NK-92 treated with Interleukin-12 subunit alpha and Interleukin-12 subunit beta, amount 100 ng/mL, for 24 hours (cell line): ENCODE results near the gene MIX23.

Experiments
- DNase-seq: peaks from one replicate; lab custom pipeline; 2025; lab: John Stamatoyannopoulos, UW

Gene MIX23

GRCh38 chr3:122382888-122383666 is at the start of gene MIX23:
MIX23 (minus strand) TSS chr3:122383231; CDS start chr3:122383224, 7 bp downstream.
- peak; percentile 77 for DNase-seq

- no peak for DNase-seq
Measured at GRCh38 chr3:122430371-122430770, 47.3 kb upstream of the MIX23 start.

- no peak for DNase-seq
Measured at GRCh38 chr3:122427857-122428471, 44.9 kb upstream of the MIX23 start.

- no peak for DNase-seq
Measured at GRCh38 chr3:122421836-122422235, 38.8 kb upstream of the MIX23 start.

- no peak for DNase-seq
Measured at GRCh38 chr3:122421101-122421500, 38.1 kb upstream of the MIX23 start.

- no peak for DNase-seq
Measured at GRCh38 chr3:122416966-122417365, 33.9 kb upstream of the MIX23 start.

- DNase-seq: no peak
Measured at GRCh38 chr3:122415762-122416654, 33.0 kb upstream of the MIX23 start, which contains the start of gene WDR5B. WDR5B (minus strand) TSS chr3:122416062; CDS start chr3:122415528, 534 bp downstream.

GRCh38 chr3:122415104-122415744 is 32.2 kb upstream of the MIX23 start:
- DNase-seq: no peak

- no peak for DNase-seq
Measured at GRCh38 chr3:122414391-122414790, 31.4 kb upstream of the MIX23 start.

GRCh38 chr3:122410639-122411038 is 27.6 kb upstream of the MIX23 start:
- DNase-seq: no peak

GRCh38 chr3:122410111-122410510 is 27.1 kb upstream of the MIX23 start:
- no peak for DNase-seq

GRCh38 chr3:122409446-122409845 is 26.4 kb upstream of the MIX23 start:
- DNase-seq: no peak

GRCh38 chr3:122407946-122408345 is 24.9 kb upstream of the MIX23 start:
- DNase-seq: no peak

GRCh38 chr3:122406198-122406597 is 23.2 kb upstream of the MIX23 start:
- peak; percentile 45 for DNase-seq

GRCh38 chr3:122405015-122405414 is 22.0 kb upstream of the MIX23 start:
- no peak for DNase-seq

GRCh38 chr3:122403489-122403888 is 20.5 kb upstream of the MIX23 start:
- no peak for DNase-seq

- no peak for DNase-seq
Measured at GRCh38 chr3:122398920-122399319, 15.9 kb upstream of the MIX23 start.

GRCh38 chr3:122397201-122397600 is 14.2 kb upstream of the MIX23 start:
- no peak for DNase-seq

- DNase-seq: no peak
Measured at GRCh38 chr3:122396511-122396910, 13.5 kb upstream of the MIX23 start.

GRCh38 chr3:122395582-122395981 is 12.6 kb upstream of the MIX23 start:
- DNase-seq: no peak

- DNase-seq: no peak
Measured at GRCh38 chr3:122394173-122394572, 11.1 kb upstream of the MIX23 start.
